GM12801 (cell line): Measurements from ENCODE around the gene NGLY1.

Experiments used
- TF ChIP-seq, protein P1 (sequence below): IDR thresholded peaks from one replicate; pipeline ENCODE4 v1.5.1; 2011; ENCODE audit warnings: control low read depth; ENCODE audit not compliant: insufficient read length; ENCODE audit errors: extremely low read depth

NGLY1 gene

GRCh38 chr3:25782636-25782937 lies 656 bp downstream of the NGLY1 start:
- TF ChIP-seq, protein P1, sequence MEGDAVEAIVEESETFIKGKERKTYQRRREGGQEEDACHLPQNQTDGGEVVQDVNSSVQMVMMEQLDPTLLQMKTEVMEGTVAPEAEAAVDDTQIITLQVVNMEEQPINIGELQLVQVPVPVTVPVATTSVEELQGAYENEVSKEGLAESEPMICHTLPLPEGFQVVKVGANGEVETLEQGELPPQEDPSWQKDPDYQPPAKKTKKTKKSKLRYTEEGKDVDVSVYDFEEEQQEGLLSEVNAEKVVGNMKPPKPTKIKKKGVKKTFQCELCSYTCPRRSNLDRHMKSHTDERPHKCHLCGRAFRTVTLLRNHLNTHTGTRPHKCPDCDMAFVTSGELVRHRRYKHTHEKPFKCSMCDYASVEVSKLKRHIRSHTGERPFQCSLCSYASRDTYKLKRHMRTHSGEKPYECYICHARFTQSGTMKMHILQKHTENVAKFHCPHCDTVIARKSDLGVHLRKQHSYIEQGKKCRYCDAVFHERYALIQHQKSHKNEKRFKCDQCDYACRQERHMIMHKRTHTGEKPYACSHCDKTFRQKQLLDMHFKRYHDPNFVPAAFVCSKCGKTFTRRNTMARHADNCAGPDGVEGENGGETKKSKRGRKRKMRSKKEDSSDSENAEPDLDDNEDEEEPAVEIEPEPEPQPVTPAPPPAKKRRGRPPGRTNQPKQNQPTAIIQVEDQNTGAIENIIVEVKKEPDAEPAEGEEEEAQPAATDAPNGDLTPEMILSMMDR = no peak

GRCh38 chr3:25781758-25782594 lies 1.3 kb downstream of the NGLY1 start:
- TF ChIP-seq, protein P1 = no peak

DNA sequence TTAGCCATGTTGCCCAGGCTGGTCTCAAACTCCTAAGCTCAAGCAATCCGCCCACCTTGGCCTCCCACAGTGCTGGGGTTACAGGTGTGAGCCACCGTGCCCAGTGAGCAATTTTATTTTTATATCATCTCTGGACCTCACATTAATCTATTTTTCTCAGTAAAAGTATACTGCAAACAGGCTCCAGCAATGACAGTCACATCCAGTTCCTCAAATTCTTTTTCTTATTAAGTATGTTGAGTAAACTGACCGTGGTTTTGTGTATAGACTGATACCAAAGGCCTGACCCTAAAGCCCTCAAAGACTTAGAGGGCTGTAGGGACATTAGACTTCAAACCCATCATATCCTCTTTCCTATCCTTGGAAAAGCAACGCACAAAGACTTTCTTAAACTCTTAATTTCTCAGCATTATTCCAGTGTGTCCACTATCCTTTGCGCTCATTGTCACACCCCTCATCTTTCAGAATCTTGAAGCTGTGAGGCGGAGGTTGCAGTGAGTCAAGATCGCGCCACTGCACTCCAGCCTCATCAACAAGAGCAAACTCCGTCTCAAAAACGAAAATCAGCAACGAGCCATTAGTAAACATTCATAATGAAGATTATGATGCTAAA lies 2.0 kb downstream of the NGLY1 start:
- TF ChIP-seq, protein P1 = no peak

DNA sequence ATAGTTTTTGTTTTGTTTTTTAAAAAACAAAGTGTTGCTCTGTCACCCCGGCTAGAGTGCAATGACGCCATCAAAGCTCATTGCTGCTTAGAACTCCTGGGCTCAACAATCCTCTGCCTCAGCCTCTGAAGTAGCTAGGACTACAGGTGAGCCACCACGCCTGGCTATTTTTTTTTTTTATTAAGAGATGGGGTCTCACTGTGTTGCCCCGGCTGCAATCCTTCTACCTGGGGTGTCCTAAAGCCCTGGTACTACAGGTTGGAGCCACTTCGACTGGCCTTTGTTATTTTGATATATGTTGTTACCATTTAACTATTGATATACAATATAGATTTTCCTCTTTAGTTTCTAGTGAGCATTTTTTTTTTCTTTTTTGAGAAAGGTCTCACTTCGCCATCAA lies 2.6 kb downstream of the NGLY1 start:
- TF ChIP-seq, protein P1 = no peak

DNA sequence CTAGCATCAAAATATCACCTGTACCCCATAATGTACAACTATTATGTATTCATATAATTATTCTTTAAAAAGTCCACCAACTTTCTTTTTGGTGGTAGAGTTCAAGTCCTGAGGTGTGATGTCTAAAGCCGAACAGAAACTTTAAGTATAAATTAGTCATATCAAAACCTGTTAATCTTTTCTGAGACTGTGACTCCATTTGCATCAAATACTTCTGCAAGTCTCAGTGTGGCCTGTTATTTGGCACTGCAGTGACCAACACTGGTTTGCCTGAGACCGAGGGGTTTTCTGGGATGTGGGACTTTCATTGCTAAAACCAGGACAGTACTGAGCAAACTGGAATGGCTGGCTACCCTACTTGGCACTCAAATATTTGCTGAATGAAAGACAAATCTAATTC lies 7.3 kb downstream of the NGLY1 start:
- TF ChIP-seq, protein P1 = no peak

DNA sequence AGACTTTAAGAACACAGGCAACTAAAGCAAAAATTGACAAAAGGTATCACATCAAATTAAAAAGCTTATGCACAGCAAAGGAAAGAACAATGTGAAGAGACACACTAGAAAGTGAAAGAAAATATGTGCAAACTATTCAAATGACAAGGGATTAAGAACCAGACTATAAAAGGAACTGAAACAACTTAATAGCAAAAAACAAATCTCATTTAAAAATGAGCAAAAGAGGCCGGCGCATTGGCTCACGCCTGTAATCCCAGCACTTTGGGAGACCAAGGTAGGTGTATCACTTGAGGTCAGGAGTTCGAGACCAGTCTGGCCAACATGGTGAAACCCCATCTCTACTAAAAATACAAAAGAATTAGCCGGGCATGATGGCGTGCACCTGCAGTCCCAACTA lies 14.4 kb downstream of the NGLY1 start:
- TF ChIP-seq, protein P1 = no peak

GRCh38 chr3:25751725-25752124 lies 31.5 kb downstream of the NGLY1 start:
- TF ChIP-seq, protein P1 = no peak
